SK-N-SH treated with all-trans-retinoic acid at 6 μM for 48 hours (cell line): ENCODE results near the gene PRAMEF15.
"Not testable (repeated sequence)": the region's sequence is repeated elsewhere in the genome, so short reads cannot be mapped to it uniquely, and the experiment has no call there.

Source experiments
- ATAC-seq: fragments of 200-7000 bp; cut with Tn5 transposase; 3 replicates; pipeline ENCODE4 v1.9.1; 2020; ENCODE audit warnings: mild to moderate bottlenecking, moderate library complexity

Gene PRAMEF15

GRCh38 chr1:13315281-13315680 is at the start of gene PRAMEF15:
Gene PRAMEF15 (plus strand): TSS chr1:13315581. CDS start chr1:13318408, 2,827 bp downstream.
- not testable (repeated sequence) for ATAC-seq

GRCh38 chr1:13277016-13277415 is 38.4 kb upstream of the PRAMEF15 start:
- ATAC-seq: not testable (repeated sequence)

GRCh38 chr1:13279617-13280016 is 35.8 kb upstream of the PRAMEF15 start:
- not testable (repeated sequence) for ATAC-seq

- not testable (repeated sequence) for ATAC-seq
These were observed 30.3 kb upstream of the PRAMEF15 start, which contains the start of gene PRAMEF8 for GRCh38 chr1:13285037-13285436. Gene PRAMEF8 (minus strand): TSS chr1:13285137. CDS start chr1:13284091, 1,046 bp downstream.

GRCh38 chr1:13289030-13289429 is 26.4 kb upstream of the PRAMEF15 start:
- not testable (repeated sequence) for ATAC-seq

- ATAC-seq: not testable (repeated sequence)
These were observed 18.0 kb upstream of the PRAMEF15 start for GRCh38 chr1:13297216-13297931.

GRCh38 chr1:13298699-13299098 is 16.7 kb upstream of the PRAMEF15 start:
- ATAC-seq: not testable (repeated sequence)

GRCh38 chr1:13302197-13302596 is 13.2 kb upstream of the PRAMEF15 start:
- ATAC-seq: not testable (repeated sequence)

- not testable (repeated sequence) for ATAC-seq
These were observed 12.1 kb upstream of the PRAMEF15 start, which contains the start of gene PRAMEF33 for GRCh38 chr1:13303239-13303638. Gene PRAMEF33 (plus strand): TSS chr1:13303539. CDS start chr1:13305955, 2,416 bp downstream.

- not testable (repeated sequence) for ATAC-seq
These were observed 27.1 kb downstream of the PRAMEF15 start for GRCh38 chr1:13342496-13342895.

GRCh38 chr1:13347034-13347433 is 31.7 kb downstream of the PRAMEF15 start, which contains the start of gene PRAMEF14:
Gene PRAMEF14 (minus strand): TSS chr1:13347134. CDS start chr1:13345314, 1,820 bp downstream.
- not testable (repeated sequence) for ATAC-seq

GRCh38 chr1:13353476-13353875 is 38.1 kb downstream of the PRAMEF15 start:
- ATAC-seq: not testable (repeated sequence)

- ATAC-seq: not testable (repeated sequence)
These were observed 39.1 kb downstream of the PRAMEF15 start for GRCh38 chr1:13354475-13354874.

- not testable (repeated sequence) for ATAC-seq
These were observed 41.4 kb downstream of the PRAMEF15 start for GRCh38 chr1:13356774-13357173.

- not testable (repeated sequence) for ATAC-seq
These were observed 47.0 kb downstream of the PRAMEF15 start for GRCh38 chr1:13362364-13362763.

GRCh38 chr1:13364928-13365327 is 49.5 kb downstream of the PRAMEF15 start:
- ATAC-seq: not testable (repeated sequence)

- ATAC-seq: not testable (repeated sequence)
These were observed 51.2 kb downstream of the PRAMEF15 start for GRCh38 chr1:13366536-13366935.

- not testable (repeated sequence) for ATAC-seq
These were observed 53.2 kb downstream of the PRAMEF15 start for GRCh38 chr1:13368544-13368943.
